Kidney (tissue), 14 donors: Measurements from ENCODE around the gene SURF6. TPM values are rescaled to one million over a fixed set of nuclear protein-coding genes. Genes with fewer than 3 reads are reported as not detected.

Experiments
- DNase-seq, 5 donors: peaks; one replicate each; pipeline ENCODE4 v3.0.0-alpha.2; 2013 to 2020
- FAIRE-seq: peaks from 2 replicates; lab custom pipeline; 2012; peaks lifted over from hg19 to GRCh38; lab: Jason Lieb, UNC
- H3K27ac ChIP-seq, 2 donors: one replicate each; pipeline ENCODE4 v1.7.0; 2013; ENCODE audit warnings: low read depth in 2 of 2, low read length in 2 of 2, inconsistent platforms in 1 of 2
- H3K27me3 ChIP-seq: one replicate; pipeline ENCODE4 v1.7.1; 2013; ENCODE audit warnings: low read length, inconsistent platforms; ENCODE audit not compliant: control insufficient read depth, insufficient read depth
- H3K36me3 ChIP-seq, 3 donors: one replicate each; pipeline versions ENCODE4 v1.7.0 to v1.7.1; 2013; ENCODE audit warnings: low read length in 3 of 3, control low read depth in 1 of 3, inconsistent platforms in 1 of 3; ENCODE audit not compliant: insufficient read depth in 3 of 3, control insufficient read depth in 2 of 3
- H3K4me1 ChIP-seq, 3 donors: one replicate each; pipeline versions ENCODE4 v1.7.0 to v1.7.1; 2013; ENCODE audit warnings: low read length in 3 of 3, inconsistent platforms in 1 of 3, low read depth in 1 of 3; ENCODE audit not compliant: control insufficient read depth in 2 of 3, insufficient read depth in 2 of 3
- H3K4me3 ChIP-seq, 3 donors: one replicate each; pipeline versions ENCODE4 v1.7.0 to v1.8.1; 2013; ENCODE audit warnings: low read length in 3 of 3, control low read depth in 1 of 3, inconsistent platforms in 1 of 3
- H3K9ac ChIP-seq, 3 donors: one replicate each; pipeline versions ENCODE4 v1.7.0 to v1.7.1; 2013; ENCODE audit warnings: low read length in 3 of 3, control low read depth in 1 of 3, inconsistent platforms in 1 of 3
- H3K9me3 ChIP-seq, 3 donors: one replicate each; pipeline versions ENCODE4 v1.7.0 to v1.7.1; 2013; ENCODE audit warnings: low read length in 3 of 3, control low read depth in 1 of 3, inconsistent platforms in 1 of 3; ENCODE audit not compliant: control insufficient read depth in 2 of 3, insufficient read depth in 1 of 3
- intact Hi-C: fragments of 100-400 bp; cut with DNase I; formaldehyde crosslinking; loops from one replicate; pipeline ENCODE4 v1.11.1; 2022
- polyA plus RNA-seq: library from polyadenylated mRNA; stranded (reverse); fragments of 350-450 nt; fragmentation: Illumina TruSeq; extraction: RNeasy Lipid Tissue Mini Kit (QIAGEN cat#74804); gene quantifications from one replicate; pipeline ENCODE4 v1.2.3, GENCODE V29; 2014; ENCODE audit warnings: low read depth, low replicate concordance; ENCODE audit not compliant: insufficient read depth
- total RNA-seq: library from RNA; stranded (reverse); fragmentation: NEBNext Ultra II Directional; extraction: Animal tissue kit (Norgen Biotek cat#: 25700); gene quantifications from one replicate; pipeline ENCODE4 v1.2.1, GENCODE V29; 2021
- TF ChIP-seq, protein P1 (sequence below): IDR thresholded peaks from 3 replicates; pipeline ENCODE4 v1.5.1; 2012; ENCODE audit warnings: mild to moderate bottlenecking, moderate library complexity, borderline replicate concordance; ENCODE audit not compliant: insufficient read depth; ENCODE audit errors: extremely low read depth
- donor health status: control.
- donor health status: control.
- donor health status: control.
- donor health status: control.
- donor health status: control.
- donor health status: DM: yes; HTN: yes; CAD: no.
- donor health status: Normal renal cell carcinoma (clear cell type).

The SURF6 gene
- total and polyA plus RNA-seq, 2 donors from 2014 or later, result 16.8 to 17.3 TPM

DNA sequence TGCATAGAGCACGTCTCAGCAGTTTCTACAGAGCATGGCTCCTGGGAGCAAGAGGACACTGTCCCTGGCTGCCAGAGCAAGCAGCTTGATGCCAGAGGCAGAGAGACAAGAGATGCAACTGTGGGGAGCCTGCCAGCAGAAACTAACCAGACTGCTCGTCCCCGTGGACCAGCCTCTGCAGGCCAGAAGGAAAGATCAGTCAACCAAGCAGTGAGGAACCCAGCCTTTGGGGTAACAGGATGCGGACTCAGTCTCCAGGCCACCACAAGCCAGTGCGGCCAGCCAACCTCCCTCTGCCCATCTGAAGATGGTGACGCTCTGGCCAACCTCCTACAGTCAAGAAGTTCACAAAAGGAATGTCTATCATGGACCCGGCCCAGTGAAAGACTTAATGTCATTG, 36.2 kb upstream of the SURF6 start:
- DNase-seq, result no peak

DNA sequence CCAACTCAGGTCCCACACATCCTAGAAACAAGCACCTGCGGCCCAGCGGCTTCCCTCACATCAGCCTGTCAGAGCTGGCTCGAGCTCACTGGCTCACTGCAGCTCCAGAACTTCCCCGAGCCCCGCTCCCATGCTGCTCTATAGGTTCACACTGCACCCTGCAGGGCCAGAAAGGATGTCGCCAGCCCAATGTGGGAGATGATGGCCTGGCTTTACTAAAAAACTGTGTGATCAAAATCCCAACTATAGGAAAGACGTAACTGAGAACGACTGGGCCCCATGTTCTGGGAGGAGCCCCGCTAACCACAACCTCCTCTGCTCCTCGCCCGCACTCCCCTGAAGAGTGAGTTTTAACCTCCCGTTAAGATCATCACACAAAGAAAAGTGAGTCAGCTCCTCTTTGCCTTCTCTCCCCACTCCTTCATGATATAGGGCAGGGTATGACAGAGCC, 35.3 kb upstream of the SURF6 start:
- H3K36me3 ChIP-seq, result peaks cover 2 to 21% (median 14%) of the 10 kb centered on the region in 3 donors
- no peaks in the 10 kb centered on the region for H3K27me3 ChIP-seq
- DNase-seq (no peak), FAIRE-seq (no peak)
- H3K4me1 ChIP-seq, result peaks cover 0 to 61% (median 37%) of the 10 kb centered on the region in 3 donors
- no peaks in the 10 kb centered on the region for H3K9me3 ChIP-seq
- intact Hi-C loops, result no loop called here
- TF ChIP-seq, protein P1, sequence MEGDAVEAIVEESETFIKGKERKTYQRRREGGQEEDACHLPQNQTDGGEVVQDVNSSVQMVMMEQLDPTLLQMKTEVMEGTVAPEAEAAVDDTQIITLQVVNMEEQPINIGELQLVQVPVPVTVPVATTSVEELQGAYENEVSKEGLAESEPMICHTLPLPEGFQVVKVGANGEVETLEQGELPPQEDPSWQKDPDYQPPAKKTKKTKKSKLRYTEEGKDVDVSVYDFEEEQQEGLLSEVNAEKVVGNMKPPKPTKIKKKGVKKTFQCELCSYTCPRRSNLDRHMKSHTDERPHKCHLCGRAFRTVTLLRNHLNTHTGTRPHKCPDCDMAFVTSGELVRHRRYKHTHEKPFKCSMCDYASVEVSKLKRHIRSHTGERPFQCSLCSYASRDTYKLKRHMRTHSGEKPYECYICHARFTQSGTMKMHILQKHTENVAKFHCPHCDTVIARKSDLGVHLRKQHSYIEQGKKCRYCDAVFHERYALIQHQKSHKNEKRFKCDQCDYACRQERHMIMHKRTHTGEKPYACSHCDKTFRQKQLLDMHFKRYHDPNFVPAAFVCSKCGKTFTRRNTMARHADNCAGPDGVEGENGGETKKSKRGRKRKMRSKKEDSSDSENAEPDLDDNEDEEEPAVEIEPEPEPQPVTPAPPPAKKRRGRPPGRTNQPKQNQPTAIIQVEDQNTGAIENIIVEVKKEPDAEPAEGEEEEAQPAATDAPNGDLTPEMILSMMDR, result no peak
- no peak overlapping the region for H3K27ac ChIP-seq
- no peak overlapping the region for H3K4me3 ChIP-seq
- peak overlapping the region in 2 of 3 donors; percentile 12 to 41 for H3K9ac ChIP-seq

More for the DNA sequence above, 36.2 kb upstream of the SURF6 start:
- Histone ChIP-seq H3K27ac (no peak overlapping the region), H3K9ac (peak overlapping the region in 1 of 3 donors; percentile 31), H3K27me3 (no peaks in the 10 kb centered on the region), H3K4me1 (peaks cover 0 to 60% (median 36%) of the 10 kb centered on the region in 3 donors), H3K36me3 (peaks cover 2 to 13% (median 7%) of the 10 kb centered on the region in 3 donors), H3K4me3 (no peak overlapping the region), H3K9me3 (no peaks in the 10 kb centered on the region)
- TF ChIP-seq, protein P1, result no peak
- intact Hi-C loops, result no loop called here
- no peak for FAIRE-seq

DNA sequence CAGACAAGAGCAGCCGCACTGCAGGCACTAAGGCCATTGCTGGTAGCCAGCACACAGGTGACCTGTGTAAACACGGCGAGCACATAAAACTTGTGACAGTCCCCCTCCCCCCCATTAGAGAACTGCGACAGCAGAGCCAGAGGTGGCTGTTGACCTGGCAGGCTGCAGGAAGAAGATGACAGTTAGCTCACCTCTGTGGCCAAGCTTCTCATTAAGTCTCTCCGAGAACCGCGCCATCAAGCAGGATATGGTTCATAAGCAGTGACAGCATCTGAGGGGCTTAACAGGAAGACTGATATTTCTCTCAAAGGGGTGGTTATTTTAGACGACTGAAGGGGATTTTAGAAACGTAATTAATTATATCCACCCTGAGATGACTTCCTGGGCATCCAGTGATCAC, 34.7 kb upstream of the SURF6 start:
- FAIRE-seq, result no peak
- peak overlapping the region in 1 of 3 donors; percentile 41 for H3K9ac ChIP-seq

More for the DNA sequence above, 34.7 kb upstream of the SURF6 start:
- Histone ChIP-seq H3K9me3 (no peaks in the 10 kb centered on the region), H3K36me3 (peaks cover 2 to 27% (median 18%) of the 10 kb centered on the region in 3 donors), H3K4me3 (no peak overlapping the region), H3K27me3 (no peaks in the 10 kb centered on the region), H3K4me1 (peaks cover 0 to 61% (median 43%) of the 10 kb centered on the region in 3 donors), H3K27ac (no peak overlapping the region)
- no peak for DNase-seq
- intact Hi-C loops, result no loop called here
- TF ChIP-seq, protein P1, result no peak
